BE2C (cell line): ENCODE data around the gene DHX8.

Source experiments
- DNase-seq: peaks from one replicate; pipeline ENCODE4 v3.0.0-alpha.2; 2020
- H3K27me3 ChIP-seq: fragments of 250-450 bp; sonication (Bioruptor Pico); 2 replicates; pipeline ENCODE4 v1.5.1; 2020; ENCODE audit warnings: mild to moderate bottlenecking
- H3K36me3 ChIP-seq: fragments of 250-450 bp; sonication (Bioruptor Pico); 2 replicates; pipeline ENCODE4 v1.5.1; 2020; ENCODE audit warnings: mild to moderate bottlenecking
- H3K4me1 ChIP-seq: fragments of 250-450 bp; sonication (Bioruptor Pico); 2 replicates; pipeline ENCODE4 v1.5.1; 2020
- H3K4me3 ChIP-seq: 2 replicates; pipeline ENCODE4 v1.5.1; 2011; ENCODE audit warnings: low read depth, low read length
- H3K9me3 ChIP-seq: fragments of 250-450 bp; sonication (Bioruptor Pico); 2 replicates; pipeline ENCODE4 v1.5.1; 2020
- TF ChIP-seq, protein P1 (sequence below): IDR thresholded peaks from 2 replicates; pipeline ENCODE4 v1.5.1; 2012; ENCODE audit warnings: mild to moderate bottlenecking, low read depth, low read length

DHX8 gene

GRCh38 chr17:43528319-43528987 is 44.7 kb downstream of the DHX8 start:
- TF ChIP-seq, protein P1, sequence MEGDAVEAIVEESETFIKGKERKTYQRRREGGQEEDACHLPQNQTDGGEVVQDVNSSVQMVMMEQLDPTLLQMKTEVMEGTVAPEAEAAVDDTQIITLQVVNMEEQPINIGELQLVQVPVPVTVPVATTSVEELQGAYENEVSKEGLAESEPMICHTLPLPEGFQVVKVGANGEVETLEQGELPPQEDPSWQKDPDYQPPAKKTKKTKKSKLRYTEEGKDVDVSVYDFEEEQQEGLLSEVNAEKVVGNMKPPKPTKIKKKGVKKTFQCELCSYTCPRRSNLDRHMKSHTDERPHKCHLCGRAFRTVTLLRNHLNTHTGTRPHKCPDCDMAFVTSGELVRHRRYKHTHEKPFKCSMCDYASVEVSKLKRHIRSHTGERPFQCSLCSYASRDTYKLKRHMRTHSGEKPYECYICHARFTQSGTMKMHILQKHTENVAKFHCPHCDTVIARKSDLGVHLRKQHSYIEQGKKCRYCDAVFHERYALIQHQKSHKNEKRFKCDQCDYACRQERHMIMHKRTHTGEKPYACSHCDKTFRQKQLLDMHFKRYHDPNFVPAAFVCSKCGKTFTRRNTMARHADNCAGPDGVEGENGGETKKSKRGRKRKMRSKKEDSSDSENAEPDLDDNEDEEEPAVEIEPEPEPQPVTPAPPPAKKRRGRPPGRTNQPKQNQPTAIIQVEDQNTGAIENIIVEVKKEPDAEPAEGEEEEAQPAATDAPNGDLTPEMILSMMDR, result no peak
- no peak overlapping the region for H3K4me3 ChIP-seq
- peaks cover 11% of the 10 kb centered on the region for H3K4me1 ChIP-seq
- peaks cover 27% of the 10 kb centered on the region for H3K36me3 ChIP-seq
- no peaks in the 10 kb centered on the region for H3K9me3 ChIP-seq
- no peaks in the 10 kb centered on the region for H3K27me3 ChIP-seq
- DNase-seq, result peak; percentile 27

GRCh38 chr17:43528988-43529814 is 45.4 kb downstream of the DHX8 start:
- H3K4me1 ChIP-seq, result peaks cover 11% of the 10 kb centered on the region
- TF ChIP-seq, protein P1, result no peak
- no peak for DNase-seq
- H3K4me3 ChIP-seq, result no peak overlapping the region
- peaks cover 19% of the 10 kb centered on the region for H3K36me3 ChIP-seq
- no peaks in the 10 kb centered on the region for H3K27me3 ChIP-seq
- no peaks in the 10 kb centered on the region for H3K9me3 ChIP-seq

DNA sequence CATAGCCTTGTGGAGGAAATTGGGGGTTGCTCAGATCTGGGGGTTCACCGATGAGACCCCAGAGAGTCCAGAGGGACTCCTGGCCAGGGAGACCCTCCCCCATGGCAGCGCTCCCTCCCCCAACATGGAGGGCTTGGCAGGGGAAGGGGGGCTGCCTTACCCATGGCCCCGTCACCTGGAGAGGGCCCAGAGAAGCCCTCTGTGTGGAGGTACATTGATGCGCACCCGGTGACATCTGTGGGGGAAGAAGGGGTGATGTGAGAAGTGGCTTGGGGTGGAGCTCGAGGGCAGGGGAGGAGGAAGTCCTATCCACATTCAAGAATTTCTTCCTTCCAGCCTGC is 46.1 kb downstream of the DHX8 start:
- Histone ChIP-seq H3K4me3 (peak overlapping the region; percentile 6; the same call in 1 of the 2 replicates), H3K36me3 (peaks cover 12% of the 10 kb centered on the region), H3K27me3 (no peaks in the 10 kb centered on the region), H3K4me1 (peaks cover 11% of the 10 kb centered on the region), H3K9me3 (no peaks in the 10 kb centered on the region)
- no peak for DNase-seq
- TF ChIP-seq, protein P1, result no peak

GRCh38 chr17:43530288-43531081 is 46.7 kb downstream of the DHX8 start:
- peak; percentile 75 for DNase-seq
- Histone ChIP-seq H3K4me1 (peaks cover 11% of the 10 kb centered on the region), H3K36me3 (peaks cover 12% of the 10 kb centered on the region), H3K9me3 (no peaks in the 10 kb centered on the region), H3K4me3 (peak overlapping the region; percentile 6; the same call in 1 of the 2 replicates), H3K27me3 (no peaks in the 10 kb centered on the region)
- TF ChIP-seq, protein P1, result no peak

DNA sequence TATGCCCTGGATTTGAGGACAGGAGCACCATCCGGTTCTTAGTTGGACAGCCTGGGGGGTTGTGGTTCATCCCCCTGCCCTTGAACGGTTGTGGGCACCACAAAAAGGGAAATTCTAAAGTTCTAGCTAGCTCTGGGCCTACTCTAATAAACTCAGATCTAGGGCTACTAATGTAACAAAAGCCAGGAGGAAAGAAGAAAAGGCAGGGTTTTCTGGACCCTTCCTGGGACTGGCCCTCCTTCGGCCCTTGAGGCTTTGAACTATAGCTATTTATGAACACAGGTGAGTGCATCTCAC is 47.3 kb downstream of the DHX8 start:
- no peak for DNase-seq
- Histone ChIP-seq H3K27me3 (no peaks in the 10 kb centered on the region), H3K9me3 (no peaks in the 10 kb centered on the region), H3K4me3 (no peak overlapping the region), H3K4me1 (peaks cover 13% of the 10 kb centered on the region), H3K36me3 (peaks cover 10% of the 10 kb centered on the region)
- TF ChIP-seq, protein P1, result no peak
